ENCODE data around the gene OSBPL2.

DNA sequence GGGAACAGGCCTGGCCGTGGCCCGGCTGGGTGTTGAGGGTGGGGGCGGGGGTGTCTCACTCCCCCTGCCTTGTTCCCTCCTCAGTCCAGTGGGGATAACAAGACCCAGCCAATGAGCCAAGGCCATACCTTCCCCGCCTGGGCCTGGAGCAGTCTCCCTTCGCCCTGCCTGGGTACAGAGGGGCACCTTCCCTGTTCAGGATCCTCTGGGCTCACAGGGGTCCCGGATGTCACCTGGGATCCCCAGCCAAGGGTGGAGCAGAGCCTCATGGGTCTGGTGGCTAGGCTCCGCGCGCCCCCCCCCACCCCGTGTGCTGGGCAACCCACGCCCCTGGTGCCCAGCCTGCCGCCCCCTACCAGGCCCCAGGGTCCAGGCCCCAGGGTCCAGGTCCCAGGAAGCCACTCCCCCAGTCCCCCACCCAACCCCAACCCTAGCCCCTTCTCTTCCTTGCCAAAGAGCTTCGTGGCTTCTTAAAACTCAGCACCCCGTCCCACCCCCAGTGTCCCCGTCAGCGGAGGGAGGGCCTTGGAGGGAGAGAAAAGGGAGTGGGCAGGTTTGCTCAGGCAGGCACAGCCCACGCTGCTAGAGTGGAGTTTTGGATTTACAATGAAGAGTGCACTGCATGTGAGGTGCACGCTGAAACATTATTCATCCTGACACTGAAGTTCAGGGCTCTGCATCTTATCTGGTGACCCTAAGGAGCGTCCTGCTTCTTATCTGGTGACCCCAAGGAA, 30.1 kb upstream of the OSBPL2 start:
- TF ChIP-seq, protein P1, sequence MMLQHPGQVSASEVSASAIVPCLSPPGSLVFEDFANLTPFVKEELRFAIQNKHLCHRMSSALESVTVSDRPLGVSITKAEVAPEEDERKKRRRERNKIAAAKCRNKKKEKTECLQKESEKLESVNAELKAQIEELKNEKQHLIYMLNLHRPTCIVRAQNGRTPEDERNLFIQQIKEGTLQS (IDR thresholded peaks at IDR 0.05) = no peak
- TF ChIP-seq, protein P2, sequence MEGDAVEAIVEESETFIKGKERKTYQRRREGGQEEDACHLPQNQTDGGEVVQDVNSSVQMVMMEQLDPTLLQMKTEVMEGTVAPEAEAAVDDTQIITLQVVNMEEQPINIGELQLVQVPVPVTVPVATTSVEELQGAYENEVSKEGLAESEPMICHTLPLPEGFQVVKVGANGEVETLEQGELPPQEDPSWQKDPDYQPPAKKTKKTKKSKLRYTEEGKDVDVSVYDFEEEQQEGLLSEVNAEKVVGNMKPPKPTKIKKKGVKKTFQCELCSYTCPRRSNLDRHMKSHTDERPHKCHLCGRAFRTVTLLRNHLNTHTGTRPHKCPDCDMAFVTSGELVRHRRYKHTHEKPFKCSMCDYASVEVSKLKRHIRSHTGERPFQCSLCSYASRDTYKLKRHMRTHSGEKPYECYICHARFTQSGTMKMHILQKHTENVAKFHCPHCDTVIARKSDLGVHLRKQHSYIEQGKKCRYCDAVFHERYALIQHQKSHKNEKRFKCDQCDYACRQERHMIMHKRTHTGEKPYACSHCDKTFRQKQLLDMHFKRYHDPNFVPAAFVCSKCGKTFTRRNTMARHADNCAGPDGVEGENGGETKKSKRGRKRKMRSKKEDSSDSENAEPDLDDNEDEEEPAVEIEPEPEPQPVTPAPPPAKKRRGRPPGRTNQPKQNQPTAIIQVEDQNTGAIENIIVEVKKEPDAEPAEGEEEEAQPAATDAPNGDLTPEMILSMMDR (IDR thresholded peaks at IDR 0.05 in 2 of 3, conservative IDR thresholded peaks at IDR 0.05 in 1 of 3; ENCODE audit: borderline replicate concordance in 1 of 3, insufficient read depth in 1 of 3, low read depth in 2 of 3, low read length in 2 of 3) = no peak
- TF ChIP-seq JUND (IDR thresholded peaks at IDR 0.05) = no peak
- no peak for TF ChIP-seq EZH2 (IDR thresholded peaks at IDR 0.05)
- no peak for TF ChIP-seq SIN3A (IDR thresholded peaks at IDR 0.05; ENCODE audit: low read depth)
- no peak for TF ChIP-seq POLR2A (IDR thresholded peaks at IDR 0.05; ENCODE audit: borderline replicate concordance, extremely low read depth, insufficient read depth, insufficient read length)
- no peak for TF ChIP-seq RAD21 (IDR thresholded peaks at IDR 0.05; ENCODE audit: low read depth)
- TF ChIP-seq, protein P3, sequence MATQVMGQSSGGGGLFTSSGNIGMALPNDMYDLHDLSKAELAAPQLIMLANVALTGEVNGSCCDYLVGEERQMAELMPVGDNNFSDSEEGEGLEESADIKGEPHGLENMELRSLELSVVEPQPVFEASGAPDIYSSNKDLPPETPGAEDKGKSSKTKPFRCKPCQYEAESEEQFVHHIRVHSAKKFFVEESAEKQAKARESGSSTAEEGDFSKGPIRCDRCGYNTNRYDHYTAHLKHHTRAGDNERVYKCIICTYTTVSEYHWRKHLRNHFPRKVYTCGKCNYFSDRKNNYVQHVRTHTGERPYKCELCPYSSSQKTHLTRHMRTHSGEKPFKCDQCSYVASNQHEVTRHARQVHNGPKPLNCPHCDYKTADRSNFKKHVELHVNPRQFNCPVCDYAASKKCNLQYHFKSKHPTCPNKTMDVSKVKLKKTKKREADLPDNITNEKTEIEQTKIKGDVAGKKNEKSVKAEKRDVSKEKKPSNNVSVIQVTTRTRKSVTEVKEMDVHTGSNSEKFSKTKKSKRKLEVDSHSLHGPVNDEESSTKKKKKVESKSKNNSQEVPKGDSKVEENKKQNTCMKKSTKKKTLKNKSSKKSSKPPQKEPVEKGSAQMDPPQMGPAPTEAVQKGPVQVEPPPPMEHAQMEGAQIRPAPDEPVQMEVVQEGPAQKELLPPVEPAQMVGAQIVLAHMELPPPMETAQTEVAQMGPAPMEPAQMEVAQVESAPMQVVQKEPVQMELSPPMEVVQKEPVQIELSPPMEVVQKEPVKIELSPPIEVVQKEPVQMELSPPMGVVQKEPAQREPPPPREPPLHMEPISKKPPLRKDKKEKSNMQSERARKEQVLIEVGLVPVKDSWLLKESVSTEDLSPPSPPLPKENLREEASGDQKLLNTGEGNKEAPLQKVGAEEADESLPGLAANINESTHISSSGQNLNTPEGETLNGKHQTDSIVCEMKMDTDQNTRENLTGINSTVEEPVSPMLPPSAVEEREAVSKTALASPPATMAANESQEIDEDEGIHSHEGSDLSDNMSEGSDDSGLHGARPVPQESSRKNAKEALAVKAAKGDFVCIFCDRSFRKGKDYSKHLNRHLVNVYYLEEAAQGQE (IDR thresholded peaks at IDR 0.05; ENCODE audit: low read depth) = no peak
- TF ChIP-seq, protein P4, sequence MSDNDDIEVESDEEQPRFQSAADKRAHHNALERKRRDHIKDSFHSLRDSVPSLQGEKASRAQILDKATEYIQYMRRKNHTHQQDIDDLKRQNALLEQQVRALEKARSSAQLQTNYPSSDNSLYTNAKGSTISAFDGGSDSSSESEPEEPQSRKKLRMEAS (IDR thresholded peaks at IDR 0.05) = no peak

Measured in HCT116 (cell line).